EH (cell line): ENCODE measurements around the gene UBN2.

Experiments
- DNase-seq: peaks from one replicate; pipeline ENCODE4 v3.0.0-alpha.2; 2015; ENCODE audit warnings: low read depth

UBN2 gene

GRCh38 chr7:139232377-139232717 is 1.3 kb downstream of the UBN2 start:
- DNase-seq = no peak

DNA sequence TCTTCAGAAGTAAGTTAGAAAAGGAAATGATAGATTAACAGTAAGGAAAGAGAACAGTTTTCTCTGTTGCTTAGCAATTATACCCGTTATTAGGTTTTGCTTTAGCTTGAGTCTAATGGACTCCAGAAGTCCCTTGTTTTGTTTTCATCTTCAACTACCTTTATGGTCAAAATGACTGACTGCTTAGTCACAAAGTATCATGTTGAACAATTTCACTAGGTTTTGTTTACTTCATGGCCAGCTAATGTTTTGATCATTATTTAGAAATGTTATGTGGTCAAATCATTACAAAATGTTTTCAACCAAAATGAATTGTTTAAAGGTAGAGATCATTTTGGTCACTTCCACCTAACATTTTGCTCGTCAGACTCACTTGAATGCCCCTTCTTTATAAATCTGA is 1.9 kb downstream of the UBN2 start:
- peak; percentile 25 for DNase-seq

- no peak for DNase-seq
Measured at GRCh38 chr7:139241258-139241657, 10.2 kb downstream of the UBN2 start.

GRCh38 chr7:139242741-139243281 is 11.8 kb downstream of the UBN2 start:
- peak; percentile 40 for DNase-seq

GRCh38 chr7:139245401-139245800 is 14.4 kb downstream of the UBN2 start:
- no peak for DNase-seq

DNA sequence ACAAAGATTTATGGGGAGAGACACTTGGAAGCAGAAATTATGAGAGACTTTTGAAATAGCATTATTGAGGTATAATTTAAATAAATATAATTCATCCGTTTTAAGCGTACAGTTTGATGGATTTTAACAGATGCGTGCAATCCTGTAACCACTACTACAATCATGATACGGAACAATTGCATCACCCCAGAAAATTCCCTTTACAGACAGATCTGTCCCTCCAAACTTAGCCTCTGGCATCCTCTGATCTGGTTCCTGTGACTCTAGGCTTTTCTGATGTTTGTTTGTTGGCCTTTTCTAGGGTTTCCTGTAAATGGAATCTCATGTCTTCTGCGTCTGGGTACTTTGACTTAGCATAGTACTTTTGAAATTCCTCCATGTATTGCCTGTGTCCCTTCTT is 15.5 kb downstream of the UBN2 start:
- DNase-seq = no peak

GRCh38 chr7:139246905-139247304 is 15.9 kb downstream of the UBN2 start:
- peak; percentile 76 for DNase-seq

DNA sequence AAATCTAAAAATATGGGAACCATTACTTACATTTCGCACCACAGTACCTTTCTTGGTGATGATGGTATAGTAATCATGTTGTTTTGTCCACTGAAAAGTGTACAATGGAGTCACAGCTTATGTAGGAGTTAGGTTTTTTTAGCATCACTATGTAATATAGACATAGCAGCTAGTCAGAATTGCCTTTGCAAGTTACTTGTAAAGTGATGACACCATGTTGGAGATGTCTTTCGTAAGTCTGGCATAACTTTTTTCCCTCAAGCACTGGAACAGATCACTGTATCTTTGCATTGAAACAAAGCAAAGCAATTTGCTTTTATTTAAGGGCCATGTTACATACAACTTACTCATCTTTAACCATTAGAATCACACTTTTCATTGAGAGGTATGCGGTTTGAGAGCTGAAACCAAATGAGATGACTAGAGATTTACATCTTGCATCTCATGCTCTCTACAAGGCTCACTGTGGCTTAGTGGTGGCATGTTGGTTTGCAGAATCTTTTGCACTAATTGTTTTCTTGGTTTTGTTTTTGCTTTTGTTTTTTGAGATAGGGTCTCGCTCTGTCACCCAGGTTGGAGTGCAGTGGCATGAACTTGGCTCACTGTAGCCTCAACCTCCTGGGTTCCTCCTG is 18.3 kb downstream of the UBN2 start:
- DNase-seq = no peak

DNA sequence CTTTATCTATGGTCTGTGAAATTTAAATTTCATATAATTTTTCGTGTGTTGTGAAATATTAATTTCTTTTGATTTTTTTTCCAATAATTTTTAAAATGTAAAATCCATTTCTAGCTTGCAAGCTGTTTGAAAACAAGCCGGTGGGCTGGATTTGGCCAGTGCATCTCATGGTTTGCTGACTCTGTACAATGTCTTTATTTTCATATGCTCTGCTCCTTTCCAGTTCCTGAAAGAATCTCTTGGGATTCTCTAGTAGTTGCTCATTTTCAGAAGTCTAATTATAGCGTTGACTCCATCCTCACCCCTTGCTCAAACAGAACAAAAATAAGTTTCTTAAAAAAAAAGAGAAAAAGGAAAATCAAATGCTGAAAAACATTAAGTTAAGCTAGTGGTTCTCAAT is 21.4 kb downstream of the UBN2 start:
- peak; percentile 50 for DNase-seq

DNA sequence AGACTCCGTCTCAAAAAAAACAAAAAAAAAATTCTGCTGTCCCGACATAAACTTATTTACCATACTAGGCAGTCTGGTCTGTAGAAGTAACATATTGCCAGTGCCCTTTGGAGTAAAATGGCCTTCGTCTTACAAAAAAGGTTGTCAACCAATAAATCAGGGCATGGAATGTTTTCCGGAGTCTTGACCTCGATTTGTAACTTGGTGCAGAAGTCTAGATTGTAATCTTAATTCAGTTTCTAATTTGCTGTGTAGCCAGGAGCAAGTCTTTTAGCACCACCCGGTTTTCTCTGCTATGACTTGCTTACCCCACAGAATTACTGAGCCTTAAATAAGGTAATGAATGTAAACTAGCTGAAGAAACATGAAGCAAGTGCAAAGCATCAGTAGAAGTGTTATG is 23.2 kb downstream of the UBN2 start:
- no peak for DNase-seq

GRCh38 chr7:139254728-139255127 is 23.7 kb downstream of the UBN2 start:
- no peak for DNase-seq

GRCh38 chr7:139255290-139255689 is 24.3 kb downstream of the UBN2 start:
- DNase-seq = no peak

DNA sequence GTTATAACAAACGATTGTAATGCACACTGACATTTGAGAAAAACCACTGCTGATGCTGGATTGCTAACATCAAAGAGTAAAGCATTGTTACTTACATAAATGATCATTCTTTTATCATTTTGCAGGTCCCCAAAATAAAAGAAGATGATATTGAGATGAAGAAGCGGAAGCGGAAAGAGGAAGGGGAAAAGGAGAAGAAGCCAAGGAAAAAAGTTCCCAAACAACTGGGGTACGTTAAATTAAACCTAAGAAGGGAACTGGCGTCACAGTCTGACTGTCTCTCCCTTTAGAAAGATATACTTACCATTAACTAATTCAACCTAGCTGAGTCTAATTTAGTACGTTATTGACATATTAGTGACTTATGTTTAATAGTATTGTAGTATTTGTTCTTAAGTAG is 28.1 kb downstream of the UBN2 start:
- no peak for DNase-seq

DNA sequence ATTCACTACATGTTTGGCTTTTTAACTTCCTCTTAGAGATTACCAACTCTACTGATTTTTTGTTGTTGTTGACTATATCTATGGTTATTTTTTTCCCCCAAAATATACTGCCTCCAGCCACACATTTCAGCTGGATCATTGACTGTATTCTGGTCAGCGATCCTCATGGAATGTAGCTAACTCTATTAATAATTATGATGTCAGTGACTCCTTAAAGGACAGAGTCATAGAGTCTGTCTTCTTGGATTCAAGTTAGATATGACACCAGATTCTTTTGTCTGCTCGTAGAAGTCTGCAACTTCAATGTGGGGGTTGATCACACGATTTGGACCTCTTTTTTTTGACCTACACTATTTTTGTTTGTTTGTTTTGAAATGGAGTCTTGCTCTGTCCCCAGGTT is 33.2 kb downstream of the UBN2 start:
- peak; percentile 4 for DNase-seq

GRCh38 chr7:139265673-139266072 is 34.6 kb downstream of the UBN2 start:
- DNase-seq = no peak

DNA sequence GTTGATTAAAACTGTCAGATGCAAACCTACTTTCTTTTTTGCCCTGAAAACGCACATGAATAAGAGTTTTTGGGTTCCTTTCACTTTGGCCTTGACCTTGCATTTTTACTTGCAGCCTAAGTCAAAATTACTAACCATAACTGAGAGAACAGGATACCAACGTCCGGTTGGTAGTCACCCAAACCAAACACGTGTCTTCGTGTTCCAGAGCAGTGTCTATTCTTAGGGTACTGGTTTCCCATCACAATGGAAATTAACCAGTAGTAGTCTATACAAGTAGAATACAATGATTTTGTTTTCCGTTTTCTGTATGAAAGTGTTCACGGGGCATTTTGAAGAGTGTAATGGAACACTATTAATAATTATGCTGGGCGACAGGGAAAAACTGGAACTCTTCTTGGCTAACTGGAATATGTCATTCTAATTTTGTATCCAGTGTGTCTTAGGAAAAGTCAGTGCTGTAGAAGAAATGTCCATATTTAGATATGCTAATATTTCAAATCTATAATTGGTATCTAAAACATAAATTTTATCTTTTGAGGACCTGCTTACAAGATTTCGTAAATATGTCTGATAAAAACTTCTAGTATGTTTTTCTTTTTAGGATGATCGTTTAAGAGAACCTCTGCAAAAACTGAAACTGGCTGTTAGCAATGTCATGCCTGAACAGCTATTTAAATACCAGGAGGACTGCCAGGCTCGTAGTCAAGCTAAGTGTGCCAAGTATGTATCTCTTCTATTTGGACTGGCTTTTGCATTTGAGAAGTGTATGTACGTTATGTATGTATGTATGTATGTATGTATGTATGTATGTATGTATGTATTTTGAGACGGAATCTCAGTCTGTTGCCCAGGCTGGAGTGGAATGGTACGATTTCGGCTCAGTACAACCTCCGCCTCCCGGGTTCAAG is 40.9 kb downstream of the UBN2 start:
- DNase-seq = no peak

- no peak for DNase-seq
Measured at GRCh38 chr7:139284252-139284896, 53.3 kb downstream of the UBN2 start.

GRCh38 chr7:139286144-139286543 is 55.1 kb downstream of the UBN2 start:
- no peak for DNase-seq

- DNase-seq = no peak
Measured at GRCh38 chr7:139292821-139293220, 61.8 kb downstream of the UBN2 start.

- DNase-seq = no peak
Measured at GRCh38 chr7:139293534-139293933, 62.5 kb downstream of the UBN2 start.

DNA sequence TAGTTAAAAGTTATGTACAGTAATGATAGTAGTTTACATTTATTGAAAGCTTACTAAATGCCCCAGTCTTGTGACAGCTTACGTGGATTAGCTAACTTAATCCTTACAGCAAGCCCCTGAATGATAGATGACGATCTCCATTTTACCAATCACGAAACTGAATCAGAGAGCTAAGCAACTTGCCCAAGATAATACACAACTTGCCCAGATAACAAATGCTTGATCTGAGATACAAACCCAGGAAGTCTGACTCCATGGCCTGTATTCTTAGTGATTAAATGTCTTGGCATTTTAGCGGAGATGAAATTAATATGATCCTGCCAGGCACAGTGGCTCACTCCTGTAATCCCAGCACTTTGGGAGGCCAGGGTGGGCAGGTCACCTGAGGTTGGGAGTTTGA is 63.2 kb downstream of the UBN2 start:
- no peak for DNase-seq

DNA sequence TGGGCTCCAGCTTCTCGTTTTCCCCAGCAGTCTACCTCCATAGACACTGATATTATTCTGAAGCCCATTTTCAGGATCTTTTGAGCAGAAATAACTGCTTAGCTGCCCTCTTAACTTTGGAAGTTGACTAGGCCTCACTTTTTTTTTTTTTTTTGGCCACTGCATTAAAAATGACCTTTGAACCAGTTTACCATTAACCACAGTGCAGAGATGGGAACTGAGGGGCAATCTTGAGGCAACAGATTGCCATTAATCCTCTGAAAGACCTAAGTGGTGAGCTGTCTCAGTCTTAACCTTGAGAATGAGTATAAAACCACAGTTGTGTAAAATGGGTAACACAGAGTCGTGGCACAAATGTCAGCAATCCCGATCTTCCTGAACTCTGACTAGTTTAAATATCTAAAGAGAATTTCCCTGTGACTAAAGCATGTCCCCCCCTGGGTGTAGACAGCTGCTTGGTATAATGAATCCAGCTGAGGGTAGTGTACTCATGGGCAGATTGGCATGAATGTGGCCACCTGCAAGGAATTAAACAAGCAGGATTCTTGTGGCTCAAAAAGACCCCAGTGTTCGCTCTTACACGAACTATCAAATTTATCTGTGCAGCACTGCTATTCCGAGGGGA is 64.0 kb downstream of the UBN2 start:
- DNase-seq = no peak
